ENCODE data around the gene CDC7. TPM values are rescaled to one million over a fixed set of nuclear protein-coding genes. Genes with fewer than 3 reads are reported as not detected.

Gene CDC7
- total RNA-seq, 2 donors from 2014 or later = 0.66 to 0.78 TPM

DNA sequence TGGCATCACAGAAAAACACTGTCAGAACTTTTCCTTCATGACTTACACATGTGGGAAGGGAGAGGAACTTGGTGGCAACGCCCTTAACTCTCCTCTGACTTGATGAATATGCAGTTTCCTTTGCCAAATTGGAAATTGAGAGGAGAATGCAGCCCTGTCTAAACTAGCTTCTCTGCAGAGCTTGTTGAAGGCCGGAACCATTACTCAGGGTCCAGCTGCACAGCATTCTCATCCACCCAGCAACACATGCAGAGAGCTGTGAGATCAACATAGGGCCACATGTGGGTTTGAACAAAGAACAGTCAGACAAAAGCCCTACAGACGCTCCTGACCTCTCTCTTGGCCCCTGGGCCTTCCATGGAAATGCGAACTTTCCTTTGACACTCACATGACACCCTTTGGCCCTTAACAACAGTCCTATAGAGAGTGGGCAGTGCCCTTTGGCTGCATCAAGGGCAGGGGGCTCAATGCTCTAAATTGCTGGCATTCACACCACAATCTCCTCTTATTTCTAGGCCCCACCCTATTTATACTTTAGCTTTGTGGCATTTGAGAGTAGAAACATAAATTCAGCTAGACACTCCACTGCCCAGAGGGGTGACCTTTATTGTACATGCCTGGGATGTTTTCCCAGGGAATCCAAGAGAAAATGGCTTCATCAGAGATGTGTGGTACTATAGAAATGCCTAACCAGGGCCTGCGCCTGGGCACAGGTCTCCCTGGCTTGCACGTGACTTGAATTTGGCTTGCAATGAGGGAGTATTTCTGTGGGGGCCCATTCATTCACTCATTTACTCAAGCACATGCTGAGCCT, 64.4 kb downstream of the CDC7 start:
- ATAC-seq (no peak), DNase-seq (no peak)
- Histone ChIP-seq H3K4me1 (no peaks in the 10 kb centered on the region), H3K4me3 (no peak overlapping the region), H3K27ac (no peak overlapping the region), H3K27me3 (no peaks in the 10 kb centered on the region), H3K36me3 (replicated peaks in 1 of 2; ENCODE audit: insufficient read depth in 1 of 2, low read depth in 2 of 2) (no peaks in the 10 kb centered on the region), H3K9me3 (no peaks in the 10 kb centered on the region)
- TF ChIP-seq, protein P1, sequence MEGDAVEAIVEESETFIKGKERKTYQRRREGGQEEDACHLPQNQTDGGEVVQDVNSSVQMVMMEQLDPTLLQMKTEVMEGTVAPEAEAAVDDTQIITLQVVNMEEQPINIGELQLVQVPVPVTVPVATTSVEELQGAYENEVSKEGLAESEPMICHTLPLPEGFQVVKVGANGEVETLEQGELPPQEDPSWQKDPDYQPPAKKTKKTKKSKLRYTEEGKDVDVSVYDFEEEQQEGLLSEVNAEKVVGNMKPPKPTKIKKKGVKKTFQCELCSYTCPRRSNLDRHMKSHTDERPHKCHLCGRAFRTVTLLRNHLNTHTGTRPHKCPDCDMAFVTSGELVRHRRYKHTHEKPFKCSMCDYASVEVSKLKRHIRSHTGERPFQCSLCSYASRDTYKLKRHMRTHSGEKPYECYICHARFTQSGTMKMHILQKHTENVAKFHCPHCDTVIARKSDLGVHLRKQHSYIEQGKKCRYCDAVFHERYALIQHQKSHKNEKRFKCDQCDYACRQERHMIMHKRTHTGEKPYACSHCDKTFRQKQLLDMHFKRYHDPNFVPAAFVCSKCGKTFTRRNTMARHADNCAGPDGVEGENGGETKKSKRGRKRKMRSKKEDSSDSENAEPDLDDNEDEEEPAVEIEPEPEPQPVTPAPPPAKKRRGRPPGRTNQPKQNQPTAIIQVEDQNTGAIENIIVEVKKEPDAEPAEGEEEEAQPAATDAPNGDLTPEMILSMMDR (IDR thresholded peaks at IDR 0.05) = no peak
- no peak for TF ChIP-seq POLR2A (IDR thresholded peaks at IDR 0.05)
- WGBS, 2 donors = 70 to 79% methylated on average over 6 of the region's 6 CpGs
- intact Hi-C loops (cut with DNase I) = no loop called here

DNA sequence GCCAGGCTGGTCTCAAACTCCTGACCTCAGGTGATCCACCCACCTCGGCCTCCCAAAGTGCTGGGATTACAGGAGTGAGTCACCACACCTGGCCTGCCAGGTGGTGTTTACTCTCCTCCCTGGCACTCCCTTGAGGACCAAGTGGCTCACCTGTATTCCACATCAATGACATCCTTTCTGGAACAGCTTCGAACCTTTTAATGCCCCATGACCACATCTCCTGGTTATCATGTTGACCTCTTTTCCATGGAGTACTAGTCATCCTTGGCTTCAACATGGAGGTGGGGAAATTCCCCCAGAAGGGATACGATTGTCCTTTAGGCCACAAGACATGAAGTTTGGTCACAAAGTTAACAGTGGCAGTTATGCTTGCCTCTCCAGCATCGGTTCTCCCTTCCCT, 66.9 kb downstream of the CDC7 start:
- H3K4me3 ChIP-seq = no peak overlapping the region
- no peaks in the 10 kb centered on the region for H3K27me3 ChIP-seq
- DNase-seq (no peak), ATAC-seq (no peak)
- no peaks in the 10 kb centered on the region for H3K9me3 ChIP-seq
- TF ChIP-seq, protein P1 (IDR thresholded peaks at IDR 0.05) = no peak
- TF ChIP-seq POLR2A (IDR thresholded peaks at IDR 0.05) = no peak
- H3K27ac ChIP-seq = no peak overlapping the region
- intact Hi-C loops (cut with DNase I) = no loop called here
- no peaks in the 10 kb centered on the region for H3K36me3 ChIP-seq (replicated peaks in 1 of 2; ENCODE audit: insufficient read depth in 1 of 2, low read depth in 2 of 2)
- WGBS, 2 donors = 81 to 84% methylated on average over 4 of the region's 4 CpGs
- no peaks in the 10 kb centered on the region for H3K4me1 ChIP-seq

DNA sequence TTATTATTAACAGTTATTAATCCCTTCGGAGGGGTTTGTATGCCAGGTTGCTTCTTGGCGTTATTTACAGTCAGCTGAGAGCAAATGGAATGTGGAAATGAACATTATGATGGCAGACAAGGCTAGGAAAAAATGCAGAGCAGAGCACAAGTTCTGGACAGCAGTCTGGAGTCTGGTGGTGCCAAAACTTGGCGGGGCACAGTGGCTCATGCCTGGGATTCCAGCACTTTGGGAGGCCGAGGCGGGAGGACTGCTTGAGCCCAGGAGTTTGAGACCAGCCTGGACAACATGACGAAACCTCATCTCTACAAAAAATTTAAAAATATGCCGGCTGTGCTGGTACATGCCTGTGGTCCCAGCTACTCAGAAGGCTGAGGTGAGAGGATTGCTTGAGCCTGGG, 67.6 kb downstream of the CDC7 start:
- Histone ChIP-seq H3K4me1 (no peaks in the 10 kb centered on the region), H3K9me3 (no peaks in the 10 kb centered on the region), H3K27ac (no peak overlapping the region), H3K27me3 (no peaks in the 10 kb centered on the region), H3K4me3 (no peak overlapping the region), H3K36me3 (replicated peaks in 1 of 2; ENCODE audit: insufficient read depth in 1 of 2, low read depth in 2 of 2) (no peaks in the 10 kb centered on the region)
- 90 to 95% methylated on average over 4 to 7 of the region's 7 CpGs for WGBS, 2 donors
- intact Hi-C loops (cut with DNase I) = no loop called here
- ATAC-seq (no peak), DNase-seq (no peak)
- TF ChIP-seq POLR2A (IDR thresholded peaks at IDR 0.05) = no peak

DNA sequence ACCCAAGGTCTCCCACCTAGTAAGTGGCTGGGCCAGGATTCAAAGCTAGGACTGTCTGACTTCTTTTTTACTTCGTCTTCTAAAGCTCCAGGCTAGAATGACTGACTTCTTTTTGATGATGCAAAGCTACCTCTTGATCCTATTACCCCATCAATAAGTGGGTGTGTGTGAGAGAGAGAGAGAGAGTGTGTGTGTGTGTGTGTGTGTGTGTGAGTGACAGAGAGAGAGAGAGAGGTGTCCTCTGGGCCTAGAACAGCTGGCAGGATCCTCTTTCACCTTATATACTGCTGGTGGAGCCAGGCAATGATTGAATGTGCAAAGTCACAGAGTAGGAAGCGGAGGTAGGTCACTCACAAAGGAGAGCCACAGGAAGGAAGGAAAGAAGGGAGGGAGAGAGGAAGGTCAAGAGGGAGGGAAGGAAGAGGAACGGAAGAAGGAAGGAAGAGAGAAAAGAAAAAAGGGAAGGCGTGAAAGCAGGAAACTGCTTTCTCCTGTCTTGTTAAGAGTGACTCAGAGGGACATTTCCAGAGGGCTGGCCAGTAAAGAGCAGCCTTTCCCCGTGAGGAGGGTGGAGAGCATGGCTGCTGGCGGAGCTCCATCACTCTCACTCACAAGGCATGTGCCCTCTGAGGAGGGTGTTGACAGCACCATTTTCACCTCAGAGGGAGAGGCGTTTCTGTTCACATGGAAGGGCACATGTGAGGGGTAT, 68.9 kb downstream of the CDC7 start:
- ATAC-seq (peak; percentile 58), DNase-seq (peak in 3 of 4 donors; percentile 31 to 43 (median 32))
- no peaks in the 10 kb centered on the region for H3K4me1 ChIP-seq
- no peaks in the 10 kb centered on the region for H3K9me3 ChIP-seq
- no peaks in the 10 kb centered on the region for H3K27me3 ChIP-seq
- WGBS, 2 donors = 59 to 67% methylated on average over 7 of the region's 7 CpGs
- H3K27ac ChIP-seq = no peak overlapping the region
- no peaks in the 10 kb centered on the region for H3K36me3 ChIP-seq (replicated peaks in 1 of 2; ENCODE audit: insufficient read depth in 1 of 2, low read depth in 2 of 2)
- no peak overlapping the region for H3K4me3 ChIP-seq
- no peak for TF ChIP-seq POLR2A (IDR thresholded peaks at IDR 0.05)
- TF ChIP-seq, protein P1 (IDR thresholded peaks at IDR 0.05) = no peak
- intact Hi-C loops (cut with DNase I) = no loop called here

DNA sequence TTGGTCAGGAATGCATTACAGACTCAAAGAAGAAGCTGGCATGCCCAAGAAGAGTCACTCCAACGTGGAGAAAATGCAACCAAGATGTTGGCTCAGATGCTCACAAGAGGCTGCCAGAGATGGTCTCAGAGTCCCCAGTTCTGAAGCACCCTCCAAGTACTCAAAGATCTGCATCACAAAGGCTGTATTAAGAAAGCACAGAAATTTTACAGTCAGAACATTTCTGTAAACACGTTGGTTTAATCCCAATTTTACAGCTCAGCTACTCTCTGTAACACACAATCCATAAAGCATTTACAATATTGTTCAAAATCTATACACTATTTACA, 69.4 kb downstream of the CDC7 start:
- Histone ChIP-seq H3K27me3 (no peaks in the 10 kb centered on the region), H3K36me3 (replicated peaks in 1 of 2; ENCODE audit: insufficient read depth in 1 of 2, low read depth in 2 of 2) (no peaks in the 10 kb centered on the region), H3K27ac (no peak overlapping the region), H3K9me3 (no peaks in the 10 kb centered on the region), H3K4me1 (no peaks in the 10 kb centered on the region), H3K4me3 (no peak overlapping the region)
- ATAC-seq = no peak
- intact Hi-C loops (cut with DNase I) = no loop called here
- TF ChIP-seq POLR2A (IDR thresholded peaks at IDR 0.05) = no peak
- TF ChIP-seq, protein P1 (IDR thresholded peaks at IDR 0.05) = no peak
- no peak for DNase-seq
- WGBS, 2 donors = 36 to 40% methylated on average over 2 of the region's 2 CpGs
